Peyer's patch (tissue), 4 donors: ENCODE measurements around the gene TNPO2. TPM values are rescaled to one million over a fixed set of nuclear protein-coding genes. Genes with fewer than 3 reads are reported as not detected.
A peak's percentile ranks its signal among the peaks of the same experiment; 100 is the strongest.

ENCODE experiments used
- DNase-seq, 3 donors: peaks; one replicate each; pipeline ENCODE4 v3.0.0-alpha.2; 2017 to 2019
- H3K27ac ChIP-seq, 4 donors: fragments of 200-600 bp; sonication (generic); one replicate each; pipeline ENCODE4 v1.5.1; 2016 to 2019
- H3K27me3 ChIP-seq, 2 donors: fragments of 200-600 bp; sonication (generic); one replicate each; pipeline ENCODE4 v1.5.1; 2019
- H3K36me3 ChIP-seq, 3 donors: fragments of 200-600 bp; sonication (generic); one replicate each; pipeline ENCODE4 v1.5.1; 2016 to 2019
- H3K4me1 ChIP-seq, 4 donors: fragments of 200-600 bp; sonication (generic); one replicate each; pipeline ENCODE4 v1.5.1; 2016 to 2019
- H3K4me3 ChIP-seq, 4 donors: fragments of 200-600 bp; sonication (generic); 1 replicate in 3 of 4; 2 replicates in 1 of 4; pipeline ENCODE4 v1.5.1; 2016 to 2019; ENCODE audit warnings: mild to moderate bottlenecking in 1 of 4
- H3K9me3 ChIP-seq, 4 donors: fragments of 200-600 bp; sonication (generic); one replicate each; pipeline ENCODE4 v1.5.1; 2016 to 2019; ENCODE audit warnings: mild to moderate bottlenecking in 1 of 4
- CTCF ChIP-seq, 6 experiments: fragments of 450-650 bp in 4 of 6; fragments of 200-600 bp in 2 of 6; sonication (generic) in 1 of 6; IDR thresholded peaks; one replicate each; pipeline ENCODE4 v1.5.1; 2017 to 2019; ENCODE audit warnings: antibody characterized with exemption in 6 of 6, mild to moderate bottlenecking in 3 of 6, moderate library complexity in 1 of 6
- POLR2A ChIP-seq, 2 donors: fragments of 450-650 bp; IDR thresholded peaks; one replicate each; pipeline ENCODE4 v1.5.1; 2017; ENCODE audit warnings: antibody characterized with exemption in 2 of 2, mild to moderate bottlenecking in 2 of 2, moderate library complexity in 2 of 2
- total RNA-seq, 4 donors: library from RNA; depleted of rRNA; stranded (reverse); fragments of >200 nt; gene quantifications; one replicate each; pipeline ENCODE4 v1.1.0, GENCODE V29; 2016

The TNPO2 gene
- total RNA-seq, 4 donors from 2014 or later: 39.1 to 131 (median 103) TPM

GRCh38 chr19:12736995-12737834, 13.5 kb upstream of the TNPO2 start, which contains the start of gene GET3:
Gene GET3, plus strand, starts transcription at chr19:12737497. Its CDS starts 9 bp downstream, at chr19:12737506.
- peaks cover 0 to 33% (median 26%) of the 10 kb centered on the region in 4 donors for H3K4me1 ChIP-seq
- H3K4me3 ChIP-seq: peak within 1 kb of the TSS; percentile 66 to 98 (median 88)
- H3K9me3 ChIP-seq: no peaks in the 10 kb centered on the region

GRCh38 chr19:12733369-12734214, 9.9 kb upstream of the TNPO2 start:
- DNase-seq: peak in 1 of 3 donors; percentile 41
- Histone ChIP-seq H3K27ac (peak overlapping the region; percentile 89 to 98 (median 94)), H3K36me3 (peaks cover 0 to 30% (median 0%) of the 10 kb centered on the region in 3 donors), H3K4me1 (peaks cover 0 to 47% (median 29%) of the 10 kb centered on the region in 4 donors), H3K27me3 (no peaks in the 10 kb centered on the region), H3K9me3 (no peaks in the 10 kb centered on the region), H3K4me3 (peak overlapping the region; percentile 65 to 97 (median 90))
- TF ChIP-seq POLR2A (IDR thresholded peaks at IDR 0.05) (peak in 1 of 2 donors; percentile 8), CTCF (IDR thresholded peaks at IDR 0.05) (peak in 1 of 6 experiments; percentile 22)

More at GRCh38 chr19:12736995-12737834, 13.5 kb upstream of the TNPO2 start, which contains the start of gene GET3:
- peak; percentile 77 to 86 (median 86) for DNase-seq
- TF ChIP-seq POLR2A (IDR thresholded peaks at IDR 0.05) (peak; percentile 38 to 43), CTCF (IDR thresholded peaks at IDR 0.05) (peak in 4 of 6 experiments; percentile 11 to 57 (median 40))
- peak within 1 kb of the TSS; percentile 74 to 90 (median 88) for H3K27ac ChIP-seq
- H3K36me3 ChIP-seq: peaks cover 0 to 28% (median 0%) of the 10 kb centered on the region in 3 donors
- H3K27me3 ChIP-seq: no peaks in the 10 kb centered on the region

GRCh38 chr19:12731337-12731736, 7.6 kb upstream of the TNPO2 start:
- TF ChIP-seq POLR2A (IDR thresholded peaks at IDR 0.05): no peak
- H3K27me3 ChIP-seq: no peaks in the 10 kb centered on the region
- no peaks in the 10 kb centered on the region for H3K9me3 ChIP-seq
- H3K4me3 ChIP-seq: no peak overlapping the region
- H3K27ac ChIP-seq: no peak overlapping the region
- H3K36me3 ChIP-seq: peaks cover 0 to 41% (median 0%) of the 10 kb centered on the region in 3 donors
- DNase-seq: no peak
- H3K4me1 ChIP-seq: peaks cover 0 to 34% (median 22%) of the 10 kb centered on the region in 4 donors

GRCh38 chr19:12730064-12730463, 6.3 kb upstream of the TNPO2 start:
- Histone ChIP-seq H3K27me3 (no peaks in the 10 kb centered on the region), H3K4me3 (no peak overlapping the region), H3K4me1 (peaks cover 0 to 31% (median 19%) of the 10 kb centered on the region in 4 donors), H3K36me3 (peaks cover 0 to 41% (median 0%) of the 10 kb centered on the region in 3 donors), H3K9me3 (no peaks in the 10 kb centered on the region), H3K27ac (no peak overlapping the region)
- no peak for TF ChIP-seq CTCF (IDR thresholded peaks at IDR 0.05)
- no peak for DNase-seq

- DNase-seq: no peak
- Histone ChIP-seq H3K27ac (no peak overlapping the region), H3K27me3 (no peaks in the 10 kb centered on the region), H3K4me1 (peaks cover 0 to 38% (median 12%) of the 10 kb centered on the region in 4 donors), H3K36me3 (peaks cover 0 to 41% (median 0%) of the 10 kb centered on the region in 3 donors), H3K4me3 (no peak overlapping the region), H3K9me3 (no peaks in the 10 kb centered on the region)
- TF ChIP-seq CTCF (IDR thresholded peaks at IDR 0.05) (no peak), POLR2A (IDR thresholded peaks at IDR 0.05) (no peak)
Measured at GRCh38 chr19:12727745-12728433, 4.2 kb upstream of the TNPO2 start.
